T-cell (primary cell): ENCODE results near the gene TFCP2L1. TPM values are rescaled to one million over a fixed set of nuclear protein-coding genes. Genes with fewer than 3 reads are reported as not detected.
A peak's percentile ranks its signal among the peaks of the same experiment; 100 is the strongest.

Source experiments
- ATAC-seq, 4 experiments: fragments of 200-7000 bp in 3 of 4; fragments of 150-1000 bp in 1 of 4; cut with Tn5 transposase; replicated peaks in 1 of 4; 1 replicate in 3 of 4; 2 replicates in 1 of 4; pipeline ENCODE4 v1.10.0; 2021; ENCODE audit warnings: moderate library complexity in 3 of 4, mild to moderate bottlenecking in 2 of 4, moderate number of reproducible peaks in 1 of 4
- CTCF ChIA-PET, 2 donors: fragments of 300-600 bp; sonication (Branson Sonifier 250); formaldehyde crosslinking; loops; one replicate each; lab custom pipeline; 2022; ENCODE audit warnings: antibody characterized with exemption in 2 of 2; lab: Charles Lee
- POLR2A ChIA-PET, 2 donors: fragments of 300-600 bp; sonication (Branson Sonifier 250); formaldehyde crosslinking; loops; one replicate each; lab custom pipeline; 2022; ENCODE audit warnings: antibody characterized with exemption in 2 of 2; lab: Charles Lee
- DNase-seq, 35 experiments: peaks; one replicate each; pipeline versions ENCODE4 v3.0.0 to v3.0.0-alpha.2; 2013 to 2023
- H3K27ac ChIP-seq: one replicate; pipeline ENCODE4 v1.5.1; 2013; ENCODE audit warnings: low read length
- H3K27me3 ChIP-seq, 2 experiments: replicated peaks in 1 of 2; 1 replicate in 1 of 2; 2 replicates in 1 of 2; pipeline versions ENCODE4 v1.6.1 to v1.7.0; 2013; ENCODE audit warnings: low read length in 1 of 2, mixed read lengths in 1 of 2; ENCODE audit not compliant: control insufficient read depth in 2 of 2, insufficient read depth in 2 of 2; ENCODE audit errors: extremely low read depth in 1 of 2
- H3K36me3 ChIP-seq, 2 donors: 1 replicate in 1 of 2; 2 replicates in 1 of 2; pipeline versions ENCODE4 v1.6.1 to v1.7.0; 2013; ENCODE audit warnings: low read length in 1 of 2; ENCODE audit not compliant: control insufficient read depth in 2 of 2, insufficient read depth in 1 of 2; ENCODE audit errors: extremely low read depth in 1 of 2
- H3K4me1 ChIP-seq, 2 experiments: 1 replicate in 1 of 2; 2 replicates in 1 of 2; pipeline versions ENCODE4 v1.6.1 to v1.7.0; 2013; ENCODE audit warnings: low read length in 2 of 2, mixed read lengths in 1 of 2; ENCODE audit not compliant: insufficient read depth in 2 of 2, control insufficient read depth in 1 of 2; ENCODE audit errors: extremely low read depth in 1 of 2
- H3K4me3 ChIP-seq, 2 donors: 1 replicate in 1 of 2; 2 replicates in 1 of 2; pipeline versions ENCODE4 v1.5.1 to v1.7.0; 2013; ENCODE audit warnings: mild to moderate bottlenecking in 2 of 2, low read length in 1 of 2, moderate library complexity in 1 of 2; ENCODE audit not compliant: control insufficient read depth in 1 of 2; ENCODE audit errors: extremely low read depth in 1 of 2
- H3K9me3 ChIP-seq: 2 replicates; pipeline ENCODE4 v1.7.0; 2013
- H3K27ac Mint-ChIP-seq, 2 donors: one replicate each; pipeline ENCODE4 v1.8.0; 2020 to 2021; ENCODE audit warnings: mild to moderate bottlenecking in 2 of 2, mixed read lengths in 2 of 2
- H3K27me3 Mint-ChIP-seq, 2 donors: one replicate each; pipeline ENCODE4 v1.8.0; 2021 to 2022; ENCODE audit warnings: mixed read lengths in 2 of 2
- H3K36me3 Mint-ChIP-seq: one replicate; pipeline ENCODE4 v1.8.0; 2021; ENCODE audit warnings: mixed read lengths
- H3K4me1 Mint-ChIP-seq, 3 donors: one replicate each; pipeline ENCODE4 v1.8.0; 2020 to 2022; ENCODE audit warnings: mixed read lengths in 3 of 3, mild to moderate bottlenecking in 1 of 3
- H3K4me3 Mint-ChIP-seq, 3 donors: one replicate each; pipeline ENCODE4 v1.8.0; 2020 to 2022; ENCODE audit warnings: mild to moderate bottlenecking in 3 of 3, mixed read lengths in 3 of 3, moderate library complexity in 3 of 3
- H3K9me3 Mint-ChIP-seq, 3 donors: one replicate each; pipeline ENCODE4 v1.8.0; 2020 to 2022; ENCODE audit warnings: mixed read lengths in 3 of 3
- WGBS: methylation state at CpG from one replicate; pipeline ENCODE4 v1.1.5; 2013; ENCODE audit warnings: missing lambda C conversion rate; ENCODE audit not compliant: insufficient coverage; 5-methylcytosine and 5-hydroxymethylcytosine counted together
- total RNA-seq, 35 experiments: library from RNA in 6 of 35; stranded (reverse) in 6 of 35; fragments of 120-200 nt in 1 of 35; gene quantifications; one replicate each; pipeline versions ENCODE4 v1.2.1 to v1.2.4 and lab custom pipeline; 2013 to 2026

Gene TFCP2L1
- total RNA-seq, 5 donors from 2014 or later (not counting 1 experiment from before 2014, with no cell fraction given), result 0.18 to 1.0 (median 0.70) TPM

DNA sequence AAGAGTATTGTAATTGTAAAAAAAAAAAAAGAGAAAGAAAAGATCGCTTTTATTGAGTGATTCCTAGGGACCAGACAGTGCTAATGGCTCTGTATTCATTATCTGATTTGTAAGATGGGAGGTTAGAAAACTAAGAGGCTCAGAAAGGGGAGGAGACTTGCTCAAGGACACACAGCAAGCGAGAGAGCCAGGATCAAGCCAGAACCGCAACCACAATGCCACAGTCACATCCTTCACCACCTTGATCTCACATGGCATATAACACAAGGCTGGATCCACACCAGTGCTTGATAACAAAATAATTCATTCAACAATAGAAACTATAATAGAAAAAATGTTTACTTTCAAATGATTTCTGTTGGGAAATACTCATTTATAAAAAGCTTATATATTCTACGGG lies 37.5 kb downstream of the TFCP2L1 start:
- no peaks in the 10 kb centered on the region for H3K36me3 ChIP-seq
- H3K27me3 ChIP-seq, result peaks cover 0 to 8% of the 10 kb centered on the region in 2 experiments
- DNase-seq (no peak), ATAC-seq (no peak)
- H3K9me3 ChIP-seq, result no peaks in the 10 kb centered on the region
- ChIA-PET CTCF (no interaction called here), POLR2A (no interaction called here)
- no peak overlapping the region for H3K27ac Mint-ChIP-seq
- WGBS, result 83% methylated on average over 1 of the region's 4 CpGs
- no peaks in the 10 kb centered on the region for H3K27me3 Mint-ChIP-seq
- no peaks in the 10 kb centered on the region for H3K9me3 Mint-ChIP-seq
- no peaks in the 10 kb centered on the region for H3K4me1 ChIP-seq
- no peak overlapping the region for H3K4me3 Mint-ChIP-seq
- H3K4me1 Mint-ChIP-seq, result no peaks in the 10 kb centered on the region
- H3K36me3 Mint-ChIP-seq, result no peaks in the 10 kb centered on the region
- H3K4me3 ChIP-seq, result no peak overlapping the region
- no peak overlapping the region for H3K27ac ChIP-seq

DNA sequence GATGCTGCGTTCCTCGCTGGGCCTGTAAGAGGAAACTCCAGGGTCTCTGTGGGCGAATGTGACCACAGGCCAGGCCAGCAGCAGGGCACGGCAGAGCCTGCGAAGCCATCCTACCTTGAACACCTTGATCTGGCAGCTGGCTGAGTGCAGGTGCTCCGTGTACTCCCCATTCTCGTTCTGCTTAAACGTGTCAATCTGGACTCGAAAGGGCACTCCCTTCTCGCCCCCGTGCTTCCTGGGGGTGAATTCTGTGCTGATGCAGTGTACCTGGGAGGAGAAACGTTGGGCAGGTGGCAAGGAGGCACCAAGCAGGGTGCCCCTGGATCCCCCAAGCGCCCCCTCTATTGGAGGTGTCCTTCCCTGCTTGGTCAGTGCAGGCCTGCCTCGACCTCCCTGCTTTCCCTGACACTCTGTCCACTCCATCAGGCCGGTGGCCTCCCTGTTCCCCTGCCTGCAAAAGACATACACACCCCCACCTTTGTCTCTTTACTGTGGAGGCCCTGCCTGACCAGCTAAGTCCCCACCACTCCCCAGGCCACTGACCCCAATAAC lies 38.2 kb downstream of the TFCP2L1 start:
- H3K27me3 Mint-ChIP-seq, result no peaks in the 10 kb centered on the region
- H3K4me1 Mint-ChIP-seq, result no peaks in the 10 kb centered on the region
- Histone ChIP-seq H3K36me3 (no peaks in the 10 kb centered on the region), H3K4me3 (no peak overlapping the region), H3K4me1 (no peaks in the 10 kb centered on the region), H3K27me3 (peaks cover 0 to 12% of the 10 kb centered on the region in 2 experiments), H3K9me3 (no peaks in the 10 kb centered on the region), H3K27ac (no peak overlapping the region)
- H3K4me3 Mint-ChIP-seq, result no peak overlapping the region
- H3K9me3 Mint-ChIP-seq, result no peaks in the 10 kb centered on the region
- H3K27ac Mint-ChIP-seq, result no peak overlapping the region
- ChIA-PET CTCF (no interaction called here), POLR2A (no interaction called here)
- WGBS, result 78% methylated on average over 14 of the region's 15 CpGs
- no peak for ATAC-seq
- no peak for DNase-seq
- H3K36me3 Mint-ChIP-seq, result no peaks in the 10 kb centered on the region

DNA sequence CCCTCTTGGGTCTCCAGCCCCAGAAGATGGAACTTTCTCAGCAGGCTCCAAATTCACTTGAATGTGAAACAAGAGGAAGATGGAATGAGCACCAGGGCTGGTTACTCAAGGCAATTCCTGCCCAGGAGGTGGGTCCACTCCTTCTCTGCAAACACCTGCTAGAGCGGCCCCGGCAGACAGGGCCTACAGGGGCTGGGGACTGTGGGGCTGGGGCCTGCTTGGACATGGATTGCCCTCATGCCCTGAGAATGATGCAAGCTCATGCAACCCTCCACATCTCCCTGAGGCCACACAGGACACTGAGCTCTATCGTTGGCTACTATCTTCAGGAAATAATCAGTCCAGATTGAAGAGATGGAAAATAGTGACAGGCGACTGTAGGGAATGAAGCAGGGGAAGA lies 39.1 kb downstream of the TFCP2L1 start:
- H3K4me1 Mint-ChIP-seq, result no peaks in the 10 kb centered on the region
- DNase-seq (no peak), ATAC-seq (no peak)
- no peaks in the 10 kb centered on the region for H3K4me1 ChIP-seq
- no peaks in the 10 kb centered on the region for H3K36me3 ChIP-seq
- H3K27ac ChIP-seq, result no peak overlapping the region
- no peaks in the 10 kb centered on the region for H3K27me3 Mint-ChIP-seq
- H3K27me3 ChIP-seq, result peaks cover 0 to 12% of the 10 kb centered on the region in 2 experiments
- H3K4me3 Mint-ChIP-seq, result no peak overlapping the region
- no peaks in the 10 kb centered on the region for H3K36me3 Mint-ChIP-seq
- no CpG with 5 or more reads among the region's 4 CpGs for WGBS
- H3K9me3 ChIP-seq, result no peaks in the 10 kb centered on the region
- ChIA-PET POLR2A (no interaction called here), CTCF (no interaction called here)
- H3K4me3 ChIP-seq, result no peak overlapping the region
- no peak overlapping the region for H3K27ac Mint-ChIP-seq
- H3K9me3 Mint-ChIP-seq, result no peaks in the 10 kb centered on the region

DNA sequence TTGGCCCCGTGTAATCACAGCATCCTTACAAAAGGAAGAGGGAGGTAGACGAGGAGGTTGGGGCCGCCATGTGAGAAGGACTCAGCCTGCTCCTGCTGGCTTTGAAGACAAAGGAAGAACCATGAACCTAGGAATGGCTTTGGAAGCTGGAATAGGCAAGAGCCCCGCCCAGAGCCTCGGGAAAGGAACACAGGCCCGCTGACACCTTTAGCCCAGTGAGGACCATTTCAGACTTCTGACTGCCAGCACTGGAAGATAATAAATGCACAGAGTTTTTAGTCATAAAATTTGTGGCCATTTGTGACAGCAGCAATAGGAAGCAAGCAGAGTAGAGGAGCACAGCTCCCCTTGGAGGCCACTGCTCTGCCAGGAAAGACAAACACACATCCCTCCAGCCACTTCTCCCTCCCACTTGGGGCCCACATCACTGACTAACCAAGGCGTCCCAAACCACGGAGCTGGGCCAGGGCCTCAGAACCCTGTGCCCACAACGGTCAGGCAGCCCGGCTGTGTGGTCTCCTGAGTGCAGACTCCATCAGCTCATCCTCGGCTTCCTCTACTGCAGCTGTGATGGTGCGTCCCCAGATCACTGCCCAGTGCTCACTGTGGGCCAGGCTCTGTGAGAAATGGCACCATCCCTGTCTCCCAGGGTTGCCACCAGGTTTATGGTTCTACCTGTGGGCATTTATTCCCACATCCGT lies 39.7 kb downstream of the TFCP2L1 start:
- DNase-seq, result no peak
- 82% methylated on average over 13 of the region's 13 CpGs for WGBS
- Mint-ChIP-seq H3K27me3 (no peaks in the 10 kb centered on the region), H3K27ac (no peak overlapping the region), H3K4me3 (no peak overlapping the region), H3K4me1 (no peaks in the 10 kb centered on the region), H3K9me3 (no peaks in the 10 kb centered on the region), H3K36me3 (no peaks in the 10 kb centered on the region)
- Histone ChIP-seq H3K27me3 (peaks cover 0 to 12% of the 10 kb centered on the region in 2 experiments), H3K4me3 (no peak overlapping the region), H3K36me3 (no peaks in the 10 kb centered on the region), H3K27ac (no peak overlapping the region), H3K9me3 (no peaks in the 10 kb centered on the region), H3K4me1 (no peaks in the 10 kb centered on the region)
- ChIA-PET POLR2A (no interaction called here), CTCF (no interaction called here)
- no peak for ATAC-seq

DNA sequence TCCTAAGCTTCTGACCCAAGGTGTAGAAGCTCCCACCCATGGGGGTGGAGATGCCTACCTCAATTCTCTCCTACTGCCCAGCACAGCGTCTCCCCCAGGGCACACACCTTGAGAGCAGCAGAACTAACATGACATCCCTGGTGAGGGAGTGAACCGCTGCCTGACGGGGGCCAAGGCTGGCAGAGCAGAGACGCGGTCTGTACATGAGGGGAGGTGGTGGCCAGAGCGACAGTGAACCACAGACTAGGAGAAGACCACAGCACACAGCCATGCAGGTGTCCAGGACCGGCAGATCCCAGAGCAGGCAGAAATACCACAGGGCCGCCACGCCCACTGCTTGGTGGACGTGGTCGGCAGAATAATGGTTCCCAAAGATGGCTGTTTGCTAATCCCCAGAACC lies 40.4 kb downstream of the TFCP2L1 start:
- DNase-seq (no peak), ATAC-seq (no peak)
- no peak overlapping the region for H3K4me3 ChIP-seq
- H3K27me3 ChIP-seq, result peaks cover 0 to 12% of the 10 kb centered on the region in 2 experiments
- H3K27ac ChIP-seq, result no peak overlapping the region
- no peaks in the 10 kb centered on the region for H3K9me3 ChIP-seq
- Mint-ChIP-seq H3K36me3 (no peaks in the 10 kb centered on the region), H3K4me1 (no peaks in the 10 kb centered on the region), H3K4me3 (no peak overlapping the region), H3K27me3 (no peaks in the 10 kb centered on the region), H3K9me3 (no peaks in the 10 kb centered on the region), H3K27ac (no peak overlapping the region)
- CTCF ChIA-PET, result no interaction called here
- H3K4me1 ChIP-seq, result no peaks in the 10 kb centered on the region
- 81% methylated on average over 6 of the region's 11 CpGs for WGBS
- H3K36me3 ChIP-seq, result no peaks in the 10 kb centered on the region
- POLR2A ChIA-PET, result no interaction called here

DNA sequence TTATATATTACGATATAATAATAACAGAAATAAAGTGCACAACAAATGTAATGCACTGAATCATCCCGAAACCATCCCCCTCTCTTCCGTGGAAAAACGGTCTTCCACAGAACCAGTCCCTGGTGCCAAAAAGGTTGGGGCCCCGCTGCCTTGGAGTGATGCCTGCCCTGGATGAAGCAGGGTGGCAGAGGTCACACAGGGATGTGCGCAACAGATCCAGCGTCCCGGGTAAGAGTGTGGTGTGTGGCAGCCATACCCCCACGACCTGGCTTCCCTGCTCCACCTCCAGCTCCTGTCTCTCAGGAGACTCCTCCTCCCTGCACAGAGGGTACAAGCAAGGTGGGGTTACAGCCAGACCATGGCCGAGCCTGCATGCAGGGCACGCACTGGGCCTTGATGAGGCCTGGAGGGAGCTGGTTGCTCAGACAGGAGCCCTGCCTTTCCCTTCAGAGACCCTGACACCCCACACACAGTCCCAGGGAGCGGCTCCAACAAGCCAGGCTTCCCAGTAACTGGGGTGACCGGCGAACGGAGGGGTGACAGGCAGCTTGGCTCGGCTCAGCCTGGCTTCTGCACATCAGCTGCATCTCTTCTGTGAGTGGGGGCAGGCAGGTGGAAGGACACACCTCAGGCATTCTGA lies 41.1 kb downstream of the TFCP2L1 start:
- 86% methylated on average over 7 of the region's 16 CpGs for WGBS
- H3K9me3 Mint-ChIP-seq, result no peaks in the 10 kb centered on the region
- DNase-seq (no peak), ATAC-seq (peak in 1 of 4 experiments; percentile 9)
- no peak overlapping the region for H3K27ac ChIP-seq
- no peaks in the 10 kb centered on the region for H3K9me3 ChIP-seq
- H3K4me1 Mint-ChIP-seq, result no peaks in the 10 kb centered on the region
- POLR2A ChIA-PET, result no interaction called here
- H3K4me3 Mint-ChIP-seq, result no peak overlapping the region
- no peak overlapping the region for H3K4me3 ChIP-seq
- peaks cover 0 to 13% of the 10 kb centered on the region in 2 experiments for H3K27me3 ChIP-seq
- H3K27me3 Mint-ChIP-seq, result no peaks in the 10 kb centered on the region
- no peaks in the 10 kb centered on the region for H3K36me3 ChIP-seq
- no peaks in the 10 kb centered on the region for H3K4me1 ChIP-seq
- no peaks in the 10 kb centered on the region for H3K36me3 Mint-ChIP-seq
- CTCF ChIA-PET, result no interaction called here
- H3K27ac Mint-ChIP-seq, result no peak overlapping the region
